Smooth muscle cell (in vitro differentiated cells): ENCODE data around the gene TAF6. TPM values are rescaled to one million over a fixed set of nuclear protein-coding genes. Genes with fewer than 3 reads are reported as not detected.

ENCODE experiments used
- DNase-seq: peaks from one replicate; lab custom pipeline; 2025; ENCODE audit not compliant: unreplicated experiment; lab: John Stamatoyannopoulos, UW
- H2AFZ ChIP-seq: fragments of 200-600 bp; sonication (generic); 2 replicates; pipeline ENCODE4 v1.6.0; 2016; ENCODE audit warnings: antibody characterized with exemption, low read depth, mild to moderate bottlenecking
- H3F3A ChIP-seq: fragments of 200-600 bp; sonication (generic); 2 replicates; pipeline ENCODE4 v1.6.0; 2017; ENCODE audit warnings: antibody characterized with exemption, low read depth
- H3K27ac ChIP-seq: fragments of 200-600 bp; sonication (generic); 2 replicates; pipeline ENCODE4 v1.5.1; 2016; ENCODE audit warnings: low read depth, mild to moderate bottlenecking
- H3K27me3 ChIP-seq: fragments of 200-600 bp; sonication (generic); 2 replicates; pipeline ENCODE4 v1.6.1; 2016; ENCODE audit warnings: low read depth, mild to moderate bottlenecking
- H3K36me3 ChIP-seq: fragments of 200-600 bp; sonication (generic); 2 replicates; pipeline ENCODE4 v1.5.1; 2016; ENCODE audit warnings: low read depth
- H3K4me1 ChIP-seq: fragments of 200-600 bp; sonication (generic); 2 replicates; pipeline ENCODE4 v1.5.1; 2016; ENCODE audit warnings: low read depth
- H3K4me2 ChIP-seq: fragments of 200-600 bp; sonication (generic); 2 replicates; pipeline ENCODE4 v1.6.0; 2016; ENCODE audit warnings: mild to moderate bottlenecking
- H3K4me3 ChIP-seq: fragments of 200-600 bp; sonication (generic); 2 replicates; pipeline ENCODE4 v1.5.1; 2016; ENCODE audit warnings: mild to moderate bottlenecking
- H3K79me2 ChIP-seq: fragments of 200-600 bp; sonication (generic); 2 replicates; pipeline ENCODE4 v1.6.0; 2016; ENCODE audit warnings: low read depth, mild to moderate bottlenecking
- H3K9ac ChIP-seq: fragments of 200-600 bp; sonication (generic); 2 replicates; pipeline ENCODE4 v1.6.0; 2016; ENCODE audit warnings: low read depth
- H3K9me3 ChIP-seq: fragments of 200-600 bp; sonication (generic); replicated peaks from 2 replicates; pipeline ENCODE4 v1.5.1; 2016; ENCODE audit warnings: low read depth
- H4K20me1 ChIP-seq: fragments of 200-600 bp; sonication (generic); 2 replicates; pipeline ENCODE4 v1.6.0; 2016; ENCODE audit warnings: low read depth
- WGBS: methylation state at CpG from one replicate; pipeline ENCODE4 v1.1.7; 2016; ENCODE audit warnings: low lambda C conversion rate; 5-methylcytosine and 5-hydroxymethylcytosine counted together
- polyA plus RNA-seq: library from polyadenylated mRNA; unstranded; fragments of >200 nt; fragmentation: Nextera tagmentation; extraction: Ambion mirVana; gene quantifications from 2 replicates; pipeline ENCODE4 v1.2.1, GENCODE V29; 2016
- total RNA-seq: library from RNA; depleted of rRNA; stranded (reverse); fragments of >200 nt; gene quantifications from 2 replicates; pipeline ENCODE4 v1.2.3, GENCODE V29; 2014
- TF ChIP-seq, protein P1 (sequence below): fragments of 200-600 bp; sonication (generic); IDR thresholded peaks from 2 replicates; pipeline ENCODE4 v1.5.1; 2017; ENCODE audit warnings: borderline replicate concordance, mild to moderate bottlenecking, antibody characterized with exemption; ENCODE audit not compliant: insufficient read depth, poor library complexity, severe bottlenecking

Gene TAF6
- total and polyA plus RNA-seq, 2 experiments from 2014 or later = 26.6 to 78.0 TPM

- Histone ChIP-seq H3K4me2 (no peak overlapping the region), H3K9me3 (no peaks in the 10 kb centered on the region), H2AFZ (no peak overlapping the region), H3K27ac (no peak overlapping the region), H3K79me2 (no peaks in the 10 kb centered on the region), H3F3A (no peaks in the 10 kb centered on the region), H3K4me1 (peaks cover 8% of the 10 kb centered on the region), H3K36me3 (no peaks in the 10 kb centered on the region), H4K20me1 (no peaks in the 10 kb centered on the region), H3K4me3 (no peak overlapping the region), H3K27me3 (peaks cover 12% of the 10 kb centered on the region), H3K9ac (no peak overlapping the region)
- TF ChIP-seq, protein P1, sequence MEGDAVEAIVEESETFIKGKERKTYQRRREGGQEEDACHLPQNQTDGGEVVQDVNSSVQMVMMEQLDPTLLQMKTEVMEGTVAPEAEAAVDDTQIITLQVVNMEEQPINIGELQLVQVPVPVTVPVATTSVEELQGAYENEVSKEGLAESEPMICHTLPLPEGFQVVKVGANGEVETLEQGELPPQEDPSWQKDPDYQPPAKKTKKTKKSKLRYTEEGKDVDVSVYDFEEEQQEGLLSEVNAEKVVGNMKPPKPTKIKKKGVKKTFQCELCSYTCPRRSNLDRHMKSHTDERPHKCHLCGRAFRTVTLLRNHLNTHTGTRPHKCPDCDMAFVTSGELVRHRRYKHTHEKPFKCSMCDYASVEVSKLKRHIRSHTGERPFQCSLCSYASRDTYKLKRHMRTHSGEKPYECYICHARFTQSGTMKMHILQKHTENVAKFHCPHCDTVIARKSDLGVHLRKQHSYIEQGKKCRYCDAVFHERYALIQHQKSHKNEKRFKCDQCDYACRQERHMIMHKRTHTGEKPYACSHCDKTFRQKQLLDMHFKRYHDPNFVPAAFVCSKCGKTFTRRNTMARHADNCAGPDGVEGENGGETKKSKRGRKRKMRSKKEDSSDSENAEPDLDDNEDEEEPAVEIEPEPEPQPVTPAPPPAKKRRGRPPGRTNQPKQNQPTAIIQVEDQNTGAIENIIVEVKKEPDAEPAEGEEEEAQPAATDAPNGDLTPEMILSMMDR = no peak
- WGBS = 88% methylated on average over 16 of the region's 16 CpGs
- no peak for DNase-seq
Observed at GRCh38 chr7:100166317-100166940, 47.3 kb upstream of the TAF6 start.

DNA sequence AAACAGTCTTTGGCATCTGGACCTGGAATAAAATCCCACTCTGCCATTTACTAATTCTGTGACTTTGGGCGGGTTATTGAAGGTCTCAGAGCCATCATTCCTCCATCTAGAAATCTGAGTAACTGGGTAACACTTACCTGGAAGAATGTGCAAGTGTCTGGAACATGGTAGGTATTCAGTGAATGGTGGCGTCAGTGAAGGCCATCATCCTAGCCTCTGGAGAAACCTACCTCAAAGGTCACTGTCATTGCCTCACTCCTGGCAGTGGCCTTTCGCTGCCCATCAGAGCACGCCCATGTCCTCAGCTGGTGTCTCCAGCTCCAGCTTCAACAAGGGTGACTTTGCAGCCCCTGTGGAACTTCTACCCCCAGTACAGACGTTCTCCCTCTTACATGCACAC lies 44.7 kb upstream of the TAF6 start:
- Histone ChIP-seq H3K4me3 (no peak overlapping the region), H3K4me1 (peaks cover 8% of the 10 kb centered on the region), H2AFZ (no peak overlapping the region), H3F3A (peaks cover 3% of the 10 kb centered on the region), H3K79me2 (no peaks in the 10 kb centered on the region), H3K4me2 (no peak overlapping the region), H3K27ac (no peak overlapping the region), H3K9ac (no peak overlapping the region), H3K27me3 (no peaks in the 10 kb centered on the region), H3K36me3 (no peaks in the 10 kb centered on the region), H3K9me3 (no peaks in the 10 kb centered on the region), H4K20me1 (no peaks in the 10 kb centered on the region)
- no peak for DNase-seq
- TF ChIP-seq, protein P1 = no peak
- 94% methylated on average over 5 of the region's 5 CpGs for WGBS

GRCh38 chr7:100163006-100163531 lies 43.9 kb upstream of the TAF6 start:
- H3F3A ChIP-seq = peaks cover 3% of the 10 kb centered on the region
- peaks cover 8% of the 10 kb centered on the region for H3K4me1 ChIP-seq
- no peak overlapping the region for H3K27ac ChIP-seq
- DNase-seq = no peak
- TF ChIP-seq, protein P1 = no peak
- no peaks in the 10 kb centered on the region for H3K79me2 ChIP-seq
- no peaks in the 10 kb centered on the region for H3K9me3 ChIP-seq
- no peak overlapping the region for H3K9ac ChIP-seq
- no peak overlapping the region for H3K4me3 ChIP-seq
- 42% methylated on average over 6 of the region's 6 CpGs for WGBS
- H3K4me2 ChIP-seq = no peak overlapping the region
- no peaks in the 10 kb centered on the region for H3K27me3 ChIP-seq
- H4K20me1 ChIP-seq = no peaks in the 10 kb centered on the region
- no peak overlapping the region for H2AFZ ChIP-seq
- H3K36me3 ChIP-seq = no peaks in the 10 kb centered on the region

DNA sequence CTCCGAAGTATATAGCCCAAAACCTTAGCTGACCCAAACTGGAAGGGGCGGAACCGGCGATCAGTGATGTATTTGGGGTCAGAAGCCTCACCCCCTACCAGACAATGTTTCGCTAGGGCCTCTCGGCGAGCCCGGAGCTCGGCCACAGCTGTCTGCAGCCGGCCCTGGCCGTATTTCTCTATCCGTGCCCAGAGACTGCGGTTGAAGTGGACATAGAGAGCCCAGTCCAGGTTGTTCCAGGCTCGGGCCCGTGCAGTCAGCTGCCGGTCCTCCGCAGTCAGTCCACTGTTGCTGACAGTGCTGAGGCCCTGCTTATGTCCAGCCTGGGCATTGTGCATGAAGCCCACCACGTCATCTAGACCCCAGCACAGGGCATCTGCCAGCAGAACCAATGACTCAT lies 40.9 kb upstream of the TAF6 start:
- H2AFZ ChIP-seq = no peak overlapping the region

More for the DNA sequence above, 40.9 kb upstream of the TAF6 start:
- Histone ChIP-seq H4K20me1 (peaks cover 20% of the 10 kb centered on the region), H3K4me2 (no peak overlapping the region), H3K4me3 (no peak overlapping the region), H3K9ac (no peak overlapping the region), H3K27ac (no peak overlapping the region), H3F3A (peaks cover 10% of the 10 kb centered on the region), H3K4me1 (peaks cover 9% of the 10 kb centered on the region), H3K9me3 (no peaks in the 10 kb centered on the region), H3K27me3 (no peaks in the 10 kb centered on the region), H3K79me2 (no peaks in the 10 kb centered on the region), H3K36me3 (no peaks in the 10 kb centered on the region)
- TF ChIP-seq, protein P1 = no peak
- WGBS = 97% methylated on average over 18 of the region's 18 CpGs
- DNase-seq = no peak
